ENCODE data around the gene RGP1. TPM values are rescaled to one million over a fixed set of nuclear protein-coding genes. Genes with fewer than 3 reads are reported as not detected.
A peak's percentile ranks its signal among the peaks of the same experiment; 100 is the strongest.

The RGP1 gene
- total RNA-seq, 1 donor from 2014 or later, result 28.9 TPM

DNA sequence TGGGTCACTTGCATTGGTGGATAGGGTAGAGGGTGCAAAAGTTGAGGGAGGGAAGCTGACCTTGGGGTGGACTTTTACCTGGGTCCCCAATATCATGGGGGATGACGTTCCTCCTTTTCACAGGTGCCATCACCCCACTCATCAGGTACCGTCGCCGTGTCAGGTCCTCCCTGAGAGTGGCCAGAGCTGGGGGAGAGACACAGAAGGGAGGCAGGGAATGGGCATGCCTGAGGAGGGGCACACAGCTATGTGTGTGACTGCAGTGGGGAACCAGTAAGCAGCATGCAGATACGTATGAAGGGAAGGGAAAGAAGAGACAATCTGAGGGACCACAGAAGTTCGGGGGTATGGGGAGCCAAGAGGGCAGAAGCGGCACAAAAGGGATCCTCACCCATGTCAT is 10.2 kb upstream of the RGP1 start:
- ATAC-seq (no peak), DNase-seq (ENCODE audit: low spot score) (peak; percentile 47)
- intact Hi-C loops (cut with DNase I), result no loop called here

GRCh38 chr9:35740243-35740642 is 8.8 kb upstream of the RGP1 start:
- peak; percentile 23 for DNase-seq (ENCODE audit: low spot score)
- intact Hi-C loops (cut with DNase I), result no loop called here
- no peak for ATAC-seq

DNA sequence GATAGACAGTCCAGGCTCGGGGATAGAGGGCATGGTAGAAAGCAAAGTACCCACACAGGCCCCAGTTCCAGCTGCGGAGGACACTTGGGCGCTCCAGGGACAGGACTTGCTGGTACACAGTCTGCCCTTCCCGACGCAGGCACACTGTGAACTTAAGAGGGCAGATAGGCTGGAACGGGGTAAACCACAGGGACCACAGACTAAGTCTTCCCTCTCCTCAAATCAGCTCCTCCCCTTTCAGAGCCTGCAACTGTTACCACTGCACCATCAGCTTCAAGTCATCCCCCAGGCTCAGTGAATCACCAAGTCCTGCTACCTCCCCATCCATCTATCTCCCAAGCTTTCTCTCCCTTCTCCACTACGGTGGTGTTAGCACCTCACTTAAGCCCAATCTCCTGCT is 7.3 kb upstream of the RGP1 start:
- DNase-seq (ENCODE audit: low spot score) (peak; percentile 49), ATAC-seq (no peak)
- intact Hi-C loops (cut with DNase I), result no loop called here

DNA sequence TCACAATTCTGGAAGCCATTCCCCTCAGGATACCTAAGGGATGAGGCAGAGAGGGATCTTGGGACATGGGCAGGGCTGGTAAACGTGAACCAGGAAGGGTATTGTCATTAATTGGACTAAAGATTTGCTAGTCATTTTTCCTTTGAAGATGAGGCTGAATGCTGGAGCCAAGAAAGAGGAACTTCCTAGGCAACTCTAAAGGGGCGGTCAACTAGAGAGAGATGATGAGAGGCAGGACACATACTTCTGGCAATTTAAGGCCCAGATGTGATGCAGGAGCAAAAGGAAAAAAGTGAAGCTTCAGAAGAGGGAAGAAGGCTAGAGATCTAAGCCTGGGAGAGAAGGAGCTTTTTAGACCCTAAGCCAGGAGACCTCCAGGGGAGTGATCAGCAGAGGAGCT is 5.6 kb upstream of the RGP1 start:
- DNase-seq (ENCODE audit: low spot score), result no peak
- ATAC-seq, result no peak
- intact Hi-C loops (cut with DNase I), result no loop called here

DNA sequence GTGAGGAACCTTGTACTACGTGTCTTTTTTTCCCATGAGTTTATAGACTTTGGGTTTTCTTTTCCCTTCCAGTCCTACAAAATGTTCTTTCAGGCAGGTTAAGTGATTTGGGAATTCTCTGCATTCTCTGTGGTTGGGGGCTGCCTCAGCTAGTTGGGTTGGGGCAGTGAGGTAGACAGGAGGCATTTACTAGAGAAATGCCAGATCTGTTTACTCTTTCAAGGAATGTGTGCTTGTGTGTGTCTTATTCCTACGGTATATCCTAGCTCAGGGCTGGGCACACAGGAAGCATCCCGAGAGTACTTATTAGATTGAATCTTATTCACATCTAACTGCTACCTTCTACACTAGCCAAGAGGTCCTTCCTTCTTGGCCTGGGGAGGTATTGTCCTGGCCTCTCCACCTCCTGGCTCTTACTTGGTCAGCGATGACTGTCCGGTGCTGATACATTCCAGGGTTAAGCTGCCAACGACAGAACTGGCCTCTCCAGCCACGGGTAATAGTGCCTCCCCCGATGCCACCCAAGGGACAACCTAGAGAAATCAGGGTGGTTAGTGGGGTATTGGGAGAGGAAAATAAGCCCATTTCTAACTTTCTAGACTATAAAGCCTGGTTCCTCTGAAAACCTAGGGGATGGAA is 5.1 kb upstream of the RGP1 start:
- ATAC-seq (no peak), DNase-seq (ENCODE audit: low spot score) (no peak)
- intact Hi-C loops (cut with DNase I), result no loop called here

DNA sequence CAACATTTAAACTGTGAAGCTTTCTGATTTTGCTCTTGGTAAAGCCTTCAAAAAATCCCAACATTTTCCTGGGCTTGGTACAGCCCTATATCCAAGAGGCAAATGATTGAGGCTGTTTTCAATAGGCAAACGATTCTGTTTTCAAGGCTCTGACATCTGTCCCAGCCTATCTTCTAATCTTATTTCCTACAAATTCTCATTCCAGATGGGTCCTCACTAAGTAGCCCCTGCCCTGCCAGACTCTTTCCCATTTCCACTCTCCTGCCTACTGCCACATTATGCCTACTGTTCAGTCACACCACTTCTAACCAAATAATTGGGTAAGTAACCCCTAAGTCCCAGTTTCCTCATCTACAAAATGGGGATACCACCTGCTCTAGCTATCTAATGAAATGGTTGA is 3.5 kb upstream of the RGP1 start:
- ATAC-seq (no peak), DNase-seq (ENCODE audit: low spot score) (no peak)
- intact Hi-C loops (cut with DNase I), result no loop called here

DNA sequence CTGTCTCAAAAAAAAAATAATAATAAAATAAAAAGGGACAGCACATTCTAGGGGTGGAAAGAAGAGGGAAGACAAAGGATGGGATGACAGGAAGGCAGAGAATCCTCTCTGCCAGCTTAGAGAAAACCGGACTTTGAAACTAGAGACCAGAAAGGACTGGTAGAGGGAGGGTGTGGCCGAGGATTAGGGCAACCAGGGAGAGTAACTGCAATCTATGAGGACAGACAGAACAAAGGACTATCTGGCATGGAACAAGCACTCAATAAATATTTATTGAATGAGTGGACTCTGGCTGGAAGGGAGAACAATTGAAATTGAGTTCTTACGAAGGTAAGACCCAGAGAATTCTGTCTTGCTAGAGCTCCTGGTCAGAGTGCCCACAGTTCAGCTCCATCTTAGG is 2.5 kb upstream of the RGP1 start:
- intact Hi-C loops (cut with DNase I), result no loop called here

DNA sequence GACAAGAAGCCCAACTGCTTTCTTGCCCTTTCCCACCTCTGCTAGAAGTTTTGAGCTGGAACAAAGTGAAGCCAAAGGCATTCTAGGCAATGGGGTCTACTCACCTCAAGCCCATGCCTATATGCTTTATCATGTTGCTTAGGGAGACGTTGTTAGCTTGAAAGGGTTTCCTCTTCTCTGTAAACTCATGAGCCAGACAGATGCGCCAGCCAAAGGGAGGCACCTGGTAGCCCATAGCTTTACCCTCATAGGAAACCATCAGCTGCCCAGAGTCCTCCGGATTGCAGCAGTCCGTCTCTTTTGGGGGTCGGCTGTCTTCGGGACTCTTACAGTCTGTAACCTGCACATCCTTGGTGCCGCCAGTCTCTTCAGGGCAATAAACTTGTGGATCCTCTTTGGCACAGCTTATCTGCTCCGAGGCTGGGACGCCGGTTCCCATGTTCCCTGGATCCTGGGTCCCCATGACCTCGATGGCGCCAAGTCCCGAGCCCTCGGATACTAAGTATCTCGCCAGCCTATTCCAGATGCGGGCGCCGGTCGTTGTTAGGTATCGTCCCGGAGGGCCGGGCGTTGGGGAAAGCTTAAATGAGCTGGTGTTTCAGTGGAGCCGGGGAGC is 737 bp upstream of the RGP1 start:
- intact Hi-C loops (cut with DNase I), result no loop called here
- ATAC-seq, result peak; percentile 1
- DNase-seq (ENCODE audit: low spot score), result no peak

More for the DNA sequence above, 2.5 kb upstream of the RGP1 start:
- no peak for ATAC-seq
- no peak for DNase-seq (ENCODE audit: low spot score)

DNA sequence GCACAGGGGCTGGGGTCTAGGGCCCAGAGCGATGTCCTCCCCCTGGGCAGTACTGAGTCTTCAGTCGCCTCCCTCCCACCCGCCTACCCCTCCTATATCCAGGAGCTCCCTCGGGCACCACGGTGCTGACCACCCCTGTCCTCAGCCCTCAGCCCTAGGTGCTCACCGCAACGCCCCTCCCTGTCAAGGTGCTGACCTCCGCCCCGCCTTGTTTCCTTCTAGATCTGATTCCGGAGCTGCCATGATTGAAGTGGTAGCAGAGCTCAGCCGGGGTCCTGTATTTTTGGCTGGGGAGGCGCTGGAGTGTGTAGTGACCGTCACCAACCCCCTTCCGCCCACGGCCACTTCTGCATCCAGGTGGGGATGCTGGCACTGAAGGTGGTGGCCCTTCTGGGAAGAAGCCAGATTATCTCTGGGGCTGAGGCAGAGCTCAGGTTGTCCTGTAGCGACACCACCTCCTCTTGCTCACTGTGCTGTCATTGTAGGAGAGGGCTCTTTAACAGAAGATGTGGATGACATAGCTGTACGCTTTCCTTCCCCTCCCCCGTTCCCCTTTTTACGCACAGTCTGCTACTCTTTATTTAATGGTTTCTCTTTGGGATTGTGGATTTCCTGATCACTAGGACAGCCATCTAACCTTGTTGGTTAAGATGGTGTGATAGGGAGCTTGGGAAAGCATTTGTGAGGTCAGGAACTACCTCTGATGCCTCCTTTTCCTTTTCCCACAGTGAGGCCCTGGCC is 598 bp downstream of the RGP1 start:
- no peak for DNase-seq (ENCODE audit: low spot score)
- intact Hi-C loops (cut with DNase I), result no loop called here
- ATAC-seq, result peak; percentile 56

- intact Hi-C loops (cut with DNase I), result no loop called here
- DNase-seq (ENCODE audit: low spot score) (no peak), ATAC-seq (no peak)
Observed at GRCh38 chr9:35750256-35750531, 1.1 kb downstream of the RGP1 start.

DNA sequence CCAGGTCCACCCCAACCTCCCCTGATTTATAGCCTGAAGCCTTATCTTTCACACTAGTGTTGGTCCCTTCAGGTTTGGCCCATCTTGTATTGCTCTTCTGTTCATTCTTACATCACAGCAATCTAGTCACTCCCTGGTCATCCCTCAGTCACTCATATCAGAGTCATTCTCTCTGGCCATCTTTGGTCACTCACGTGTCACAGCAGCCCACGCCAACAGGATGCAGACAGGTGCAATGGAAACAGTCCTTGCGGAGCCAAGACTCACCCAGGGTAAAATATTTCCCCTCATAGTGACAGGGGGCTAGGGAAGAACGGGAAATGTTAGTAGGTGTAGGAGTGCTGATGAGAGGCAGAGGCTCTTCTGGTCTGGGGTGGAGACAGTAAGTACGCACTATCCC is 4.4 kb downstream of the RGP1 start:
- ATAC-seq, result no peak
- intact Hi-C loops (cut with DNase I), result no loop called here
- DNase-seq (ENCODE audit: low spot score), result no peak

DNA sequence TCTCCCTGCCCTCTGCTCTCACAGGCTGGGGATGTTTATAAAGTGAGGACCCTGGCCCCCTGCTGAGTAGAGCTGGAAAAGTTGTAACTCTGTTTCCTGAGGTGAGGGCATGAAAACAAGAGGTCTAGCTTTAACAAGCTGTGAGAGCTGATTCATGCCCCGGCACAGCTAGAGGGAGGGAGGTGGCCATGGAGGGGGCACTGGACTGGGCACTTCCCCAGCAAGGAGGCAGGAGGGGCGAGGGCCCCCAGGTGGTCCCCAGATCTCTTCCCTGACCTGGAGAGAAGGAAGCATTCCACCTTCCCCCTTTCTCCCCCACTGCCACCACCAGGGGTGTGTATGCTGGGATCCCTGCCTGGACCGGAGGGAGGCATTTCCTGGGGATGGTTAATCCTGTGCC is 5.2 kb downstream of the RGP1 start, which contains the start of gene MSMP:
MSMP (minus strand) TSS at position 13 of the 400 bp plus-strand sequence. CDS start 147 bp downstream, outside the sequence.
- intact Hi-C loops (cut with DNase I), result no loop called here
- no peak for ATAC-seq
- no peak for DNase-seq (ENCODE audit: low spot score)

- ATAC-seq, result no peak
- intact Hi-C loops (cut with DNase I), result no loop called here
- DNase-seq (ENCODE audit: low spot score), result no peak
Observed at GRCh38 chr9:35755071-35755470, 6.0 kb downstream of the RGP1 start.

DNA sequence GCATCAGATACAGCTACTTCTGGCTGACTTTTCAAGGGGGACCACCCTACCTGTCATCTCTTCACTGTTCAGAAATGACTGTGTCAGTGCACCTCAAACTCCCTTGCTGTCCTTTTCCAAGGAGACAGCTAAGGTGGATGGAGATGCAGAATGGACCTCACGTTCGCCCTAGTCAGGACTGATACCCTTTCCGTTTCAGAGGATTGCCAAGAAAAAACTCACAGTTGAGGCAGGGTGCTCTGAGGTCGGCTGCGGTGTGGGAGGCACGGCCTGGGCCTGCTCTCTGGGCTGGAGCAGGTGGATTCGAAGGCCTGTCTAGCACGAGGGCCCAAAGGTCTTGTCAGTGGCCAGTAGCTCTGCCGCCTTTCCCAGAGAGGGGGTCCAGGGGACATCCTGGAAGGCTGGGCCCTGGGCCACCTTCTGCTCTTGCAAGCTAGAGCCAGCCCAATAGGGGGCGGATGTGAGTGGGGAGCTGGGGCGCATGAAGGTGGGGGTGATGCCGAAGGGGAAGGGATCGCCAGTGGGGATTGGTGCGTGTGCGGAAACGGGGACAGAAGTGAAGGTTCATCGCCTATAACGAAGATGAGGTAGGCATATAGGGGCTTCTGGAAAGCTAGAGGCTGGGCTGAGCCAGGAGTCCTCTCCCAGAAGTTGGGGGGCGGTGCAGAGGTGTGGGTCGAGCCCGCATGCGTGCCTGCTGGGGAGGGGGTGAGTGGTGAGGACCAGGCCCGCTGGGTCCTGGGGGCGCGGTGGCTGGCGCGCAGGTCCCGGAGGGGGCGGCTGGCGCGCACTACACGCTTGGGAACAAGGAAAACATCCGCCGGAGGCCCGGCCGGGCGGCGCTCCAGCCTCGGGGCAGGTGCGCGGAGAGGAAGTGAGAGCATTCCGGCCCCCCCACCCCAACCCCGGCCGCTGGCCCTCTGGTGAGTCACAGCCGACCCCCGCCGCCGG is 7.5 kb downstream of the RGP1 start:
- DNase-seq (ENCODE audit: low spot score) (peak; percentile 80), ATAC-seq (peak; percentile 59)
- intact Hi-C loops (cut with DNase I), result no loop called here

DNA sequence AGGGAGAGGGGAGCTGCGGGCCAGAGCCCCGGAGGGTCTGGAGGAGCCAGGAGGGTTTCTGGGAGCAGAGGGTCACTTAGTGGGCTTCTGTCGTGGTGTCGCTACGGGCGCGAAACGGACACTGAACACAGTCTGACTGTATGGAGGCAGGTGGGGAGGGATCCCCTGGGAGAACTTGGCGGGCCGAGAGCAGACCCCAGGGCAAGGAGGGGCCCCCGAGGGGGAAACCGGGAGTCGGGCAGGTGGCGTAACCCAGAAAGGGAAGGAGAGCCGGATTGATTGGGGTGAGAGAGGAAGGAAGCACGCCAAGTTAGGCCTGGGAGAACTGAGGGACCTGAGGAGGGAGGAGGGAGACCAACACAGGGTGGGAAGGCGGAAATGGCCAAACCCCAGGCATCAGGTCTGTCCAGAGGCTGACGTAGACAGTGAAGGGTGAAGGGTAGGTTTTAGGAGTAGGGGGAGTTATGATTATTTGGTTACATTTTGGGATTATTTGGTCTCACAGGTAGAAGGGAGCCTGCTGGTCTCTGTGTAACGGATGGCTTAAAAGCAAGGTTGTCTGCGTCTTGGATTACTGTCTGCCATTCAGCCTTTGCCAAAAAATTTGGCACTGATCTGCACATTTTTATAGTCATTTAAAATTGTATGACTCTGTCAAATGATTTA is 8.3 kb downstream of the RGP1 start:
- intact Hi-C loops (cut with DNase I), result no loop called here
- DNase-seq (ENCODE audit: low spot score) (peak; percentile 71), ATAC-seq (peak; percentile 79)

- intact Hi-C loops (cut with DNase I), result no loop called here
- ATAC-seq (peak; percentile 37), DNase-seq (ENCODE audit: low spot score) (no peak)
Observed at GRCh38 chr9:35757892-35758275, 8.8 kb downstream of the RGP1 start.

DNA sequence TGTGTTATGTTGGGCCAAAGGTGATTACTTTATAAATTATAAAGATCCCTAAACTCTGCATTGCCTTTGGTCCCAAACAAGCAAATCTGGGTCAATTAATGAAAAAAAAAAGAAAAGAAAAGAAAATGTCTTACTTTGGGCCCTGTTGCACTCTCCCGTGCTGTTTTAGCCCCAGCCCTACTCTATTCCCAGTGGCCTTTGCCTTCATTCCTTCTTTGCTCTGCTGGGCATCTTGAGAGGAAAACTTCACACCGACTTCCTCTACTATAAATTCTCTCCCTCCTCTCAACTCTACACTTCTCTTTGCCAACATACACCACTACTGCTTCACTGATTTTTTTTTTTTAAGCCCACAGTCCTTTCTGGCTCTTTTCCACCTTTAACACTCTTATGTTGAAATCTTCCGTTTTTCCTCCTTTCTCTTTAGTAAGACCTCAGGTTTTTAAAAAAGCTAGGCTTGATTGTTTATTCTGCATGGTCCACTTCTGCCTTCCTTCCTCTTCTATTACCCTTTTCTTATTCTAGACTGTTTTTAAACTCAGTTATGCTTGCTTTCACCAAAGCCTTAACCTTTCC is 9.5 kb downstream of the RGP1 start:
- intact Hi-C loops (cut with DNase I), result no loop called here

DNA sequence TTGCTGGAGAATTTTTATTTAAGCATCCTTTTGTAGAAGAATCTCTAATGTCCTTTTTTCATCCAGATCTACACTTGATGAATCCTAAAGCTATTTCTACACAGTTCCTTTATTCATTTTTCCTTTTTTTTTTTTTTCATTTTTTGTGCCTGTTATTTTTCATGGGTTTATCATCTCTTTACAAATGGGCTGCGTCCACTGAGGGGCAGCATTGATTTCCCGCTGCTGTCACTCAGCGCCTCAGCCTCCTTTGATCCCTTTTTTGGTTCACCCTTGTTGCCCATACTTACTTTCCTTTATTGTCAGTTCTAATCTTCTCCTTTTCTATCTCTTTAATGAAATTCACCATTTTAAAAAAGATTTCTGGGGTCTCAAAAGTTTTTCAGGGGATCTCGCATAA is 10.7 kb downstream of the RGP1 start:
- intact Hi-C loops (cut with DNase I), result no loop called here
- ATAC-seq (no peak), DNase-seq (ENCODE audit: low spot score) (no peak)

More for the DNA sequence above, 9.5 kb downstream of the RGP1 start:
- ATAC-seq (peak; percentile 51), DNase-seq (ENCODE audit: low spot score) (no peak)

DNA sequence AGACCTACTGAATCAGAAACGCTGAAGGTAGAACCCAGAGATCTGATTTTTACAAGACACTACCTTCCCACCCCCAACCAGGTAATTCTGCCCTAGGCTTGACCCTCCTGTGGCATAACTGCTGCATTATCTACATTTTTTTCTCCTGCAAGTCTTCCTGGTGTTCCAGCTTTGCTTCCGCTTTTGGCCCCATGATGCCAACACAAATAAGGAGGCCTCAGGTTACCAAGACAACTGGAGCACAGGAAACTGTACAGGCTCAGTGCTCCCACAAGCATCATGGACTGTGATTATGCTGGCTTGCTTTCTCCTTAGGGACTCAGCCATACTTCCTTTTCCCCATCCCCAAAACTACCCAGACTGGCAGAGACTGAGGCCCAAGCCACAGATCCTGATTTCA is 11.6 kb downstream of the RGP1 start:
- intact Hi-C loops (cut with DNase I), result no loop called here
- ATAC-seq (no peak), DNase-seq (ENCODE audit: low spot score) (no peak)
